ENCODE measurements around the gene BICD1.

The BICD1 gene

DNA sequence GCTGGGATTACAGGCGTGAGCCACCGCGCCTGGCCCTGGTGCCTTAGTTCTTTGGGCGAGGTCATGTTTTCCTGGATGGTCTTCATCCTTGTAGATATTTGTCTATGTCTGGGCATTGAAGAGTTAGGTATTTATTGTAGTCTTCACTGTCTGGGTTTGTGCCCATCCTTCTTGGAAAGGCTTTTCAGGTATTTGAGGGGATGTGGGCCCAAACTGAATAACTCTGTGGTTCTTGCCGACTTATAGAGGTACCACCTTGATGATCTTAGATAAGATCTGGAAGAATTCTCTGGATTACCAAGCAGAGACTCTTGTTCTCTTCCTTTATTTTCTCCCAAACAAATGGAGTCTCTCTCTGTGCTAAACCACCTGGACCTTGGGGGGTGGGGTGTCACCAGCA, 311.6 kb downstream of the BICD1 start:
- no peak overlapping the region for H3K4me3 ChIP-seq (ENCODE audit: low read depth in 1 of 2, low read length in 2 of 2)
- no peaks in the 10 kb centered on the region for H3K9me3 ChIP-seq (ENCODE audit: insufficient read depth, low read length, severe bottlenecking)
- no peaks in the 10 kb centered on the region for H3K27me3 ChIP-seq (ENCODE audit: insufficient read depth, low read length, poor library complexity)
- H3K4me2 ChIP-seq (ENCODE audit: insufficient read depth, low read length), result no peak overlapping the region
- H3K9ac ChIP-seq (ENCODE audit: low read depth, low read length), result no peak overlapping the region
- H2AFZ ChIP-seq (ENCODE audit: low read depth, low read length), result no peak overlapping the region
- no peaks in the 10 kb centered on the region for H3K36me3 ChIP-seq (ENCODE audit: insufficient read depth, low read length)
- DNase-seq (no peak), ATAC-seq (ENCODE audit: insufficient read depth, low read depth) (no peak)
- no peaks in the 10 kb centered on the region for H3K4me1 ChIP-seq (ENCODE audit: insufficient read depth, low read length)
- H4K20me1 ChIP-seq (ENCODE audit: insufficient read depth, low read length), result no peaks in the 10 kb centered on the region
- TF ChIP-seq CTCF (IDR thresholded peaks at IDR 0.05; ENCODE audit: borderline replicate concordance, extremely low read depth, low read length, poor library complexity, severe bottlenecking) (no peak), EZH2 (IDR thresholded peaks at IDR 0.05; ENCODE audit: borderline replicate concordance, low read depth, low read length, severe bottlenecking) (no peak)
- no peaks in the 10 kb centered on the region for H3K79me2 ChIP-seq (ENCODE audit: insufficient read depth, low read length)
- H3K27ac ChIP-seq (ENCODE audit: low read length), result no peak overlapping the region

GRCh38 chr12:32418903-32419519, 312.4 kb downstream of the BICD1 start:
- H3K4me2 ChIP-seq (ENCODE audit: insufficient read depth, low read length), result no peak overlapping the region
- no peak for DNase-seq
- no peak; the same call in 2 of the 3 replicates for ATAC-seq (ENCODE audit: insufficient read depth, low read depth)
- H3K4me3 ChIP-seq (ENCODE audit: low read depth in 1 of 2, low read length in 2 of 2), result no peak overlapping the region
- no peaks in the 10 kb centered on the region for H4K20me1 ChIP-seq (ENCODE audit: insufficient read depth, low read length)
- no peak overlapping the region for H3K9ac ChIP-seq (ENCODE audit: low read depth, low read length)
- H3K27ac ChIP-seq (ENCODE audit: low read length), result no peak overlapping the region
- H3K36me3 ChIP-seq (ENCODE audit: insufficient read depth, low read length), result no peaks in the 10 kb centered on the region
- H3K4me1 ChIP-seq (ENCODE audit: insufficient read depth, low read length), result no peaks in the 10 kb centered on the region
- TF ChIP-seq CTCF (IDR thresholded peaks at IDR 0.05; ENCODE audit: borderline replicate concordance, extremely low read depth, low read length, poor library complexity, severe bottlenecking), result no peak
- no peak for TF ChIP-seq EZH2 (IDR thresholded peaks at IDR 0.05; ENCODE audit: borderline replicate concordance, low read depth, low read length, severe bottlenecking)
- H2AFZ ChIP-seq (ENCODE audit: low read depth, low read length), result no peak overlapping the region
- no peaks in the 10 kb centered on the region for H3K79me2 ChIP-seq (ENCODE audit: insufficient read depth, low read length)
- H3K27me3 ChIP-seq (ENCODE audit: insufficient read depth, low read length, poor library complexity), result no peaks in the 10 kb centered on the region
- no peaks in the 10 kb centered on the region for H3K9me3 ChIP-seq (ENCODE audit: insufficient read depth, low read length, severe bottlenecking)

DNA sequence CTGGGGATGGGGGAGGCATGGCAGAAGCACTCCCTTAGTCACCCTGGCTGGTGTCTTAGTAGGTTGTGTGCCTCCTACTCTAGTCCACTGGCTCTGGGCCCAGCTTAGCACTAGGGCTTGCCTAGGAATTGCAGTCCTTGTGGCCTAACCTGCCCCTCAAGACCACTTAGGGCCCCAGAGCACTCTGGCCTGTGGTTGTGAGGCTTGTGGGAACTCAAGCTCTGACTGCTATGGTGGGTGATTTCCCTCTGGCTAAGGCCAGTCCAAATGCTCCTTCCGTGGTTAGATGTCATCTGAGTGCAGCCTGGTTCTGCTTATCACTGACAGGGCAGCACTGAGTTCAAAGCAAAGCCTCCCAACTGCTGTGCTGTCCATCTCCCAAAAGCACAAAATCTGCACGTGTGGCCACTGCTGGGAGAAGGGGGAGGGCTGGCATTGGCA, 312.9 kb downstream of the BICD1 start:
- H3K36me3 ChIP-seq (ENCODE audit: insufficient read depth, low read length), result no peaks in the 10 kb centered on the region
- no peak overlapping the region for H3K9ac ChIP-seq (ENCODE audit: low read depth, low read length)
- H3K27ac ChIP-seq (ENCODE audit: low read length), result no peak overlapping the region
- H3K9me3 ChIP-seq (ENCODE audit: insufficient read depth, low read length, severe bottlenecking), result no peaks in the 10 kb centered on the region
- ATAC-seq (ENCODE audit: insufficient read depth, low read depth), result peak; percentile 33; the same call in 1 of the 3 replicates
- no peak for DNase-seq
- no peak overlapping the region for H2AFZ ChIP-seq (ENCODE audit: low read depth, low read length)
- H3K4me3 ChIP-seq (ENCODE audit: low read depth in 1 of 2, low read length in 2 of 2), result no peak overlapping the region
- H3K4me2 ChIP-seq (ENCODE audit: insufficient read depth, low read length), result no peak overlapping the region
- H3K4me1 ChIP-seq (ENCODE audit: insufficient read depth, low read length), result no peaks in the 10 kb centered on the region
- H4K20me1 ChIP-seq (ENCODE audit: insufficient read depth, low read length), result no peaks in the 10 kb centered on the region
- H3K27me3 ChIP-seq (ENCODE audit: insufficient read depth, low read length, poor library complexity), result no peaks in the 10 kb centered on the region
- H3K79me2 ChIP-seq (ENCODE audit: insufficient read depth, low read length), result no peaks in the 10 kb centered on the region
- no peak for TF ChIP-seq EZH2 (IDR thresholded peaks at IDR 0.05; ENCODE audit: borderline replicate concordance, low read depth, low read length, severe bottlenecking)
- TF ChIP-seq CTCF (IDR thresholded peaks at IDR 0.05; ENCODE audit: borderline replicate concordance, extremely low read depth, low read length, poor library complexity, severe bottlenecking), result no peak

All from DND-41 (cell line).